K562 (cell line): ENCODE measurements around the gene KHDRBS2. TPM values are rescaled to one million over a fixed set of nuclear protein-coding genes. Genes with fewer than 3 reads are reported as not detected.

Experiments
- ATAC-seq: fragments of 200-7000 bp; cut with Tn5 transposase; 3 replicates; pipeline ENCODE4 v1.9.1; 2020; ENCODE audit warnings: moderate library complexity
- BruUV-seq: library from RNA; stranded (reverse); fragments of 400-500 nt; replicated peaks from 2 replicates; lab custom pipeline; 2021; lab: Mats Ljungman, UMichigan
- CTCF ChIA-PET: fragments of 300-600 bp; formaldehyde crosslinking; extraction: SDS; loops from one replicate; lab custom pipeline; 2021; ENCODE audit warnings: low intra/inter-chr PET ratio; lab: Yijun Ruan, JAX
- POLR2A ChIA-PET: fragments of 300-600, 350-650 bp; sonication (Branson Sonifier 250); formaldehyde crosslinking; extraction: SDS; loops from one replicate; lab custom pipeline; 2021; ENCODE audit warnings: antibody characterized with exemption, inconsistent platforms; lab: Yijun Ruan, JAX
- DNase-seq, 4 experiments: peaks; one replicate each; pipeline versions ENCODE4 v3.0.0 to v3.0.0-alpha.2; 2011 to 2018; ENCODE audit warnings: low spot score in 3 of 4, mixed read lengths in 3 of 4; ENCODE audit errors: extremely low read depth in 1 of 4
- FAIRE-seq: peaks from 2 replicates; lab custom pipeline; 2011; peaks lifted over from hg19 to GRCh38; lab: Jason Lieb, UNC
- H2AFZ ChIP-seq: 2 replicates; pipeline ENCODE4 v1.6.0; 2011; ENCODE audit warnings: low read depth, low read length, control low read depth, inconsistent platforms
- H3K27ac ChIP-seq: fragments of 200-600 bp; 3 replicates; pipeline ENCODE4 v1.8.0; 2011; ENCODE audit warnings: low read depth, mild to moderate bottlenecking, control low read depth, inconsistent platforms, low read length, moderate library complexity, mixed read lengths; ENCODE audit errors: extremely low read depth
- H3K27me3 ChIP-seq, 2 experiments: fragments of 300-600 bp in 1 of 2; 2 replicates in 1 of 2; 3 replicates in 1 of 2; pipeline versions ENCODE4 v1.6.0 to v1.8.0; 2011; ENCODE audit warnings: inconsistent platforms in 2 of 2, low read length in 2 of 2, mild to moderate bottlenecking in 1 of 2, mixed read lengths in 1 of 2, moderate library complexity in 1 of 2; ENCODE audit not compliant: control insufficient read depth in 2 of 2, insufficient read depth in 2 of 2
- H3K36me3 ChIP-seq: fragments of 300-600 bp; 3 replicates; pipeline ENCODE4 v1.8.0; 2011; ENCODE audit warnings: mild to moderate bottlenecking, low read length, inconsistent platforms; ENCODE audit not compliant: control insufficient read depth, insufficient read depth
- H3K4me1 ChIP-seq, 2 experiments: fragments of 200-600 bp in 1 of 2; replicated peaks in 1 of 2; 2 replicates in 1 of 2; 3 replicates in 1 of 2; pipeline versions ENCODE4 v1.5.1 to v1.8.0; 2011; ENCODE audit warnings: inconsistent platforms in 2 of 2, low read length in 2 of 2, mild to moderate bottlenecking in 1 of 2, mixed read lengths in 1 of 2, moderate library complexity in 1 of 2; ENCODE audit not compliant: control insufficient read depth in 2 of 2, insufficient read depth in 2 of 2
- H3K4me2 ChIP-seq: 2 replicates; pipeline ENCODE4 v1.6.1; 2011; ENCODE audit warnings: low read length, control low read depth, inconsistent platforms, mixed read lengths; ENCODE audit not compliant: insufficient read depth
- H3K4me3 ChIP-seq: fragments of 200-600 bp; sonication (generic), shearing (Covaris generic); 2 replicates; pipeline ENCODE4 v1.5.1; 2016; ENCODE audit warnings: control low read depth, inconsistent platforms
- H3K79me2 ChIP-seq: fragments of 200-600 bp; 3 replicates; pipeline ENCODE4 v1.8.0; 2011; ENCODE audit warnings: low read length, inconsistent platforms; ENCODE audit not compliant: control insufficient read depth, insufficient read depth
- H3K9ac ChIP-seq, 2 experiments: 2 replicates each; pipeline versions ENCODE4 v1.6.0 to v1.6.1; 2011; ENCODE audit warnings: low read depth in 2 of 2, low read length in 2 of 2, control low read depth in 1 of 2, inconsistent platforms in 1 of 2, mild to moderate bottlenecking in 1 of 2, mixed read lengths in 1 of 2; ENCODE audit not compliant: insufficient read depth in 1 of 2
- H3K9me1 ChIP-seq: one replicate; pipeline ENCODE4 v1.6.0; 2011; ENCODE audit warnings: inconsistent platforms, mild to moderate bottlenecking, low read length, moderate library complexity; ENCODE audit not compliant: control insufficient read depth, insufficient read depth
- H3K9me3 ChIP-seq: replicated peaks from 2 replicates; pipeline ENCODE4 v1.5.1; 2011; ENCODE audit warnings: low read depth, low read length, inconsistent platforms; ENCODE audit not compliant: control insufficient read depth, insufficient read depth
- H4K20me1 ChIP-seq: replicated peaks from 2 replicates; pipeline ENCODE4 v1.6.1; 2011; ENCODE audit warnings: low read length, inconsistent platforms, mixed read lengths; ENCODE audit not compliant: control insufficient read depth, insufficient read depth
- ARNT ChIP-seq, 2 experiments: fragments of 450-650 bp; IDR thresholded peaks; 2 replicates each; pipeline ENCODE4 v1.6.1; 2016; ENCODE audit warnings: mild to moderate bottlenecking in 1 of 2
- CHD1 ChIP-seq: fragments of 200-600 bp; sonication (generic); IDR thresholded peaks from one replicate; pipeline ENCODE4 v1.6.1; 2012; ENCODE audit warnings: mild to moderate bottlenecking, moderate library complexity, low read length, inconsistent platforms
- ETV5 ChIP-seq: sonication (generic); formaldehyde crosslinking; IDR thresholded peaks from 2 replicates; pipeline ENCODE4 v1.4.0; 2020; ENCODE audit warnings: low read depth, mild to moderate bottlenecking, missing genetic modification reagents
- MAZ ChIP-seq, 2 experiments: fragments of 450-650 bp in 1 of 2; sonication (generic) in 1 of 2; formaldehyde crosslinking; IDR thresholded peaks in 1 of 2; conservative IDR thresholded peaks in 1 of 2; 2 replicates each; pipeline versions ENCODE4 v1.4.0 to v1.5.0; 2020; ENCODE audit warnings: mild to moderate bottlenecking in 1 of 2, missing genetic modification reagents in 1 of 2
- MTA1 ChIP-seq: fragments of 450-650 bp; IDR thresholded peaks from 2 replicates; pipeline ENCODE4 v1.6.1; 2017; ENCODE audit warnings: borderline replicate concordance
- TOE1 ChIP-seq, 2 experiments: fragments of 450-650 bp in 1 of 2; sonication (generic) in 1 of 2; formaldehyde crosslinking in 1 of 2; IDR thresholded peaks; 2 replicates each; pipeline versions ENCODE4 v1.7.1 to v1.8.0; 2016 to 2022; ENCODE audit warnings: borderline replicate concordance in 2 of 2, mild to moderate bottlenecking in 2 of 2, antibody characterized with exemption in 1 of 2, inconsistent platforms in 1 of 2, low read depth in 1 of 2, missing genetic modification reagents in 1 of 2, moderate library complexity in 1 of 2
- WHSC1 ChIP-seq: IDR thresholded peaks from one replicate; pipeline ENCODE4 v1.6.1; 2012; ENCODE audit warnings: low read length, control low read depth, inconsistent platforms
- ZNF785 ChIP-seq: fragments of 250-450 bp; sonication (Bioruptor Pico); IDR thresholded peaks from 2 replicates; pipeline ENCODE4 v1.4.0; 2020; ENCODE audit warnings: mild to moderate bottlenecking
- WGBS: fragments of 100-300 bp; shearing (Covaris generic); methylation state at CpG from one replicate; pipeline ENCODE4 v1.1.6; 2016; ENCODE audit warnings: low coverage, mixed read lengths; ENCODE audit not compliant: insufficient coverage; ENCODE audit errors: missing lambda C conversion rate; 5-methylcytosine and 5-hydroxymethylcytosine counted together
- in situ Hi-C: fragments of 300-500 bp; cut with MboI; formaldehyde crosslinking; loops from 4 replicates; pipeline ENCODE4 v1.15.0; 2018; ENCODE audit warnings: inconsistent platforms, mixed read lengths
- intact Hi-C: fragments of 100-400 bp; cut with micrococcal nuclease; formaldehyde crosslinking; loops from 2 replicates; pipeline ENCODE4 v1.14.2; 2022
- polyA plus RNA-seq, 8 experiments: library from polyadenylated mRNA; depleted of rRNA in 4 of 8; stranded (reverse) in 5 of 8; unstranded in 3 of 8; fragments of >200 nt; fragmentation: Nextera tagmentation in 2 of 8; fragmentation: Illumina TruSeq in 1 of 8; extraction: Ambion mirVana in 2 of 8; extraction: Trizol in 1 of 8; gene quantifications; 2 replicates each; pipeline versions ENCODE4 v1.2.1 to v1.2.3, GENCODE V29; 2011 to 2014; ENCODE audit warnings: inconsistent platforms in 1 of 8, missing spikeins in 1 of 8
- total RNA-seq, 7 experiments: library from RNA; depleted of rRNA in 6 of 7; stranded (reverse); fragments of >200 nt in 6 of 7; fragmentation: Illumina TruSeq in 2 of 7; extraction: Trizol in 2 of 7; gene quantifications; 2 replicates each; pipeline versions ENCODE4 v1.2.1 to v1.2.3, GENCODE V29; 2011 to 2021; ENCODE audit warnings: low replicate concordance in 1 of 7
- TF ChIP-seq, protein P1 (sequence below), 2 experiments: fragments of 450-650 bp in 1 of 2; sonication (generic) in 1 of 2; formaldehyde crosslinking; conservative IDR thresholded peaks; 2 replicates each; pipeline versions ENCODE4 v1.4.0 to v1.8.1; 2020 to 2022; ENCODE audit warnings: mild to moderate bottlenecking in 1 of 2, missing genetic modification reagents in 1 of 2
- TF ChIP-seq, protein P2 (sequence below): sonication (generic); formaldehyde crosslinking; IDR thresholded peaks from 2 replicates; pipeline ENCODE4 v1.8.0; 2022; ENCODE audit warnings: mild to moderate bottlenecking, low read depth, missing genetic modification reagents
- TF ChIP-seq, protein P3 (sequence below): sonication (generic); formaldehyde crosslinking; IDR thresholded peaks from 2 replicates; pipeline ENCODE4 v1.5.0; 2020; ENCODE audit warnings: missing genetic modification reagents
- TF ChIP-seq, protein P4 (sequence below): fragments of 250-450 bp; sonication (Bioruptor Pico); IDR thresholded peaks from 2 replicates; pipeline ENCODE4 v1.4.0; 2020; ENCODE audit warnings: mild to moderate bottlenecking, moderate library complexity
- TF ChIP-seq, protein P5 (sequence below): fragments of 250-450 bp; sonication (Bioruptor Pico); IDR thresholded peaks from 2 replicates; pipeline ENCODE4 v1.8.0; 2021; ENCODE audit warnings: moderate library complexity, mild to moderate bottlenecking, inconsistent platforms
- TF ChIP-seq, protein P6 (sequence below): fragments of 250-450 bp; sonication (Bioruptor Pico); IDR thresholded peaks from 2 replicates; pipeline ENCODE4 v1.8.0; 2021; ENCODE audit warnings: moderate library complexity, mild to moderate bottlenecking, inconsistent platforms

The KHDRBS2 gene
- total and polyA plus RNA-seq, 9 of the 15 experiments (the other 6 are each of a cell fraction or from before 2014, with no cell fraction given): not detected

DNA sequence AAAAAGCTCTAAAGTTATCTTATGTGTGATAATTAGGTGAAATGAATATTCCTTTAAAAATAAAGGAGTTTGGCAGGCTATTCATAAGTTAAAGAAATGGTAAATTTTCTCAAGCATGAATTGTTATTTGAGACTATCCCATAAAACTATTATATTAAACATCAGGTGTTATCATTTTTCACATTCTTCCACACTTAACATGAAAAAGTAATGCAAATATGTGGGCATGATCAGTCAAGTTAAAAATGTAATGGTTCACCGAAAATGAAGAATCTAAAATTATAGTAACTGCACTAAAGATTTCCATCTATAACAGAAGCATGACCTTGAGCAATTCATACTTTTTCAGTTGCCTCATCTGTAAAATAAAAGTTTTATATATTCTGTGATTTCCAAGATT, 110.8 kb downstream of the KHDRBS2 start:
- no peak overlapping the region for H3K9ac ChIP-seq
- WGBS: 0% methylated on average over 1 of the region's 1 CpG
- no peak for FAIRE-seq
- no peak overlapping the region for H2AFZ ChIP-seq
- no peaks in the 10 kb centered on the region for H3K79me2 ChIP-seq
- intact Hi-C loops: no loop called here
- H3K4me3 ChIP-seq: no peak overlapping the region
- ChIA-PET CTCF (no interaction called here), POLR2A (no interaction called here)
- H3K4me1 ChIP-seq: no peaks in the 10 kb centered on the region
- in situ Hi-C loops: no loop called here
- no TSS peak for BruUV-seq
- TF ChIP-seq ARNT (IDR thresholded peaks at IDR 0.05) (no peak), ZNF785 (no peak), MAZ (CRISPR knock-in tag; conservative IDR thresholded peaks at IDR 0.05 in 1 of 2, IDR thresholded peaks at IDR 0.05 in 1 of 2) (no peak), MTA1 (no peak), CHD1 (no peak), ETV5 (CRISPR knock-in tag) (no peak), WHSC1 (no peak), TOE1 (IDR thresholded peaks at IDR 0.05; ENCODE audit: borderline replicate concordance) (no peak), TOE1 (CRISPR knock-in tag; IDR thresholded peaks at IDR 0.05; ENCODE audit: borderline replicate concordance, low read depth) (no peak)
- TF ChIP-seq, protein P1, sequence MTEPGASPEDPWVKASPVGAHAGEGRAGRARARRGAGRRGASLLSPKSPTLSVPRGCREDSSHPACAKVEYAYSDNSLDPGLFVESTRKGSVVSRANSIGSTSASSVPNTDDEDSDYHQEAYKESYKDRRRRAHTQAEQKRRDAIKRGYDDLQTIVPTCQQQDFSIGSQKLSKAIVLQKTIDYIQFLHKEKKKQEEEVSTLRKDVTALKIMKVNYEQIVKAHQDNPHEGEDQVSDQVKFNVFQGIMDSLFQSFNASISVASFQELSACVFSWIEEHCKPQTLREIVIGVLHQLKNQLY (CRISPR knock-in tag; conservative IDR thresholded peaks at IDR 0.05): no peak
- TF ChIP-seq, protein P2, sequence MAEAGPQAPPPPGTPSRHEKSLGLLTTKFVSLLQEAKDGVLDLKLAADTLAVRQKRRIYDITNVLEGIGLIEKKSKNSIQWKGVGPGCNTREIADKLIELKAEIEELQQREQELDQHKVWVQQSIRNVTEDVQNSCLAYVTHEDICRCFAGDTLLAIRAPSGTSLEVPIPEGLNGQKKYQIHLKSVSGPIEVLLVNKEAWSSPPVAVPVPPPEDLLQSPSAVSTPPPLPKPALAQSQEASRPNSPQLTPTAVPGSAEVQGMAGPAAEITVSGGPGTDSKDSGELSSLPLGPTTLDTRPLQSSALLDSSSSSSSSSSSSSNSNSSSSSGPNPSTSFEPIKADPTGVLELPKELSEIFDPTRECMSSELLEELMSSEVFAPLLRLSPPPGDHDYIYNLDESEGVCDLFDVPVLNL (CRISPR knock-in tag): no peak
- TF ChIP-seq, protein P3, sequence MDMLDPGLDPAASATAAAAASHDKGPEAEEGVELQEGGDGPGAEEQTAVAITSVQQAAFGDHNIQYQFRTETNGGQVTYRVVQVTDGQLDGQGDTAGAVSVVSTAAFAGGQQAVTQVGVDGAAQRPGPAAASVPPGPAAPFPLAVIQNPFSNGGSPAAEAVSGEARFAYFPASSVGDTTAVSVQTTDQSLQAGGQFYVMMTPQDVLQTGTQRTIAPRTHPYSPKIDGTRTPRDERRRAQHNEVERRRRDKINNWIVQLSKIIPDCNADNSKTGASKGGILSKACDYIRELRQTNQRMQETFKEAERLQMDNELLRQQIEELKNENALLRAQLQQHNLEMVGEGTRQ (CRISPR knock-in tag): no peak
- TF ChIP-seq, protein P4, sequence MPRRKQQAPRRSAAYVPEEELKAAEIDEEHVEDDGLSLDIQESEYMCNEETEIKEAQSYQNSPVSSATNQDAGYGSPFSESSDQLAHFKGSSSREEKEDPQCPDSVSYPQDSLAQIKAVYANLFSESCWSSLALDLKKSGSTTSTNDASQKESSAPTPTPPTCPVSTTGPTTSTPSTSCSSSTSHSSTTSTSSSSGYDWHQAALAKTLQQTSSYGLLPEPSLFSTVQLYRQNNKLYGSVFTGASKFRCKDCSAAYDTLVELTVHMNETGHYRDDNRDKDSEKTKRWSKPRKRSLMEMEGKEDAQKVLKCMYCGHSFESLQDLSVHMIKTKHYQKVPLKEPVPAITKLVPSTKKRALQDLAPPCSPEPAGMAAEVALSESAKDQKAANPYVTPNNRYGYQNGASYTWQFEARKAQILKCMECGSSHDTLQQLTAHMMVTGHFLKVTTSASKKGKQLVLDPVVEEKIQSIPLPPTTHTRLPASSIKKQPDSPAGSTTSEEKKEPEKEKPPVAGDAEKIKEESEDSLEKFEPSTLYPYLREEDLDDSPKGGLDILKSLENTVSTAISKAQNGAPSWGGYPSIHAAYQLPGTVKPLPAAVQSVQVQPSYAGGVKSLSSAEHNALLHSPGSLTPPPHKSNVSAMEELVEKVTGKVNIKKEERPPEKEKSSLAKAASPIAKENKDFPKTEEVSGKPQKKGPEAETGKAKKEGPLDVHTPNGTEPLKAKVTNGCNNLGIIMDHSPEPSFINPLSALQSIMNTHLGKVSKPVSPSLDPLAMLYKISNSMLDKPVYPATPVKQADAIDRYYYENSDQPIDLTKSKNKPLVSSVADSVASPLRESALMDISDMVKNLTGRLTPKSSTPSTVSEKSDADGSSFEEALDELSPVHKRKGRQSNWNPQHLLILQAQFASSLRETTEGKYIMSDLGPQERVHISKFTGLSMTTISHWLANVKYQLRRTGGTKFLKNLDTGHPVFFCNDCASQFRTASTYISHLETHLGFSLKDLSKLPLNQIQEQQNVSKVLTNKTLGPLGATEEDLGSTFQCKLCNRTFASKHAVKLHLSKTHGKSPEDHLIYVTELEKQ: no peak
- TF ChIP-seq, protein P5, sequence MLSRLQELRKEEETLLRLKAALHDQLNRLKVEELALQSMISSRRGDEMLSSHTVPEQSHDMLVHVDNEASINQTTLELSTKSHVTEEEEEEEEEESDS: no peak
- TF ChIP-seq, protein P6, sequence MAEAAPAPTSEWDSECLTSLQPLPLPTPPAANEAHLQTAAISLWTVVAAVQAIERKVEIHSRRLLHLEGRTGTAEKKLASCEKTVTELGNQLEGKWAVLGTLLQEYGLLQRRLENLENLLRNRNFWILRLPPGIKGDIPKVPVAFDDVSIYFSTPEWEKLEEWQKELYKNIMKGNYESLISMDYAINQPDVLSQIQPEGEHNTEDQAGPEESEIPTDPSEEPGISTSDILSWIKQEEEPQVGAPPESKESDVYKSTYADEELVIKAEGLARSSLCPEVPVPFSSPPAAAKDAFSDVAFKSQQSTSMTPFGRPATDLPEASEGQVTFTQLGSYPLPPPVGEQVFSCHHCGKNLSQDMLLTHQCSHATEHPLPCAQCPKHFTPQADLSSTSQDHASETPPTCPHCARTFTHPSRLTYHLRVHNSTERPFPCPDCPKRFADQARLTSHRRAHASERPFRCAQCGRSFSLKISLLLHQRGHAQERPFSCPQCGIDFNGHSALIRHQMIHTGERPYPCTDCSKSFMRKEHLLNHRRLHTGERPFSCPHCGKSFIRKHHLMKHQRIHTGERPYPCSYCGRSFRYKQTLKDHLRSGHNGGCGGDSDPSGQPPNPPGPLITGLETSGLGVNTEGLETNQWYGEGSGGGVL (CRISPR knock-in tag): no peak
- no peak for DNase-seq
- H3K9me3 ChIP-seq: no peaks in the 10 kb centered on the region
- no peaks in the 10 kb centered on the region for H3K9me1 ChIP-seq
- H3K36me3 ChIP-seq: no peaks in the 10 kb centered on the region
- no peaks in the 10 kb centered on the region for H3K27me3 ChIP-seq
- no peak for ATAC-seq
- no peak overlapping the region for H3K27ac ChIP-seq
- H4K20me1 ChIP-seq: no peaks in the 10 kb centered on the region
- H3K4me2 ChIP-seq: no peak overlapping the region
